ENCODE results near the gene ENTR1. TPM values are rescaled to one million over a fixed set of nuclear protein-coding genes. Genes with fewer than 3 reads are reported as not detected.

Gene ENTR1
- total and polyA plus RNA-seq, 2 of the 13 experiments (the other 11 are each of a cell fraction or from before 2014, with no cell fraction given): 70.1 to 76.4 TPM

GRCh38 chr9:136444102-136444501 lies 33.7 kb upstream of the ENTR1 start (continued):
- TF ChIP-seq SP4 (CRISPR knock-in tag; IDR thresholded peaks at IDR 0.05) (no peak), CAMTA2 (CRISPR knock-in tag; IDR thresholded peaks at IDR 0.05; ENCODE audit: borderline replicate concordance) (no peak)

DNA sequence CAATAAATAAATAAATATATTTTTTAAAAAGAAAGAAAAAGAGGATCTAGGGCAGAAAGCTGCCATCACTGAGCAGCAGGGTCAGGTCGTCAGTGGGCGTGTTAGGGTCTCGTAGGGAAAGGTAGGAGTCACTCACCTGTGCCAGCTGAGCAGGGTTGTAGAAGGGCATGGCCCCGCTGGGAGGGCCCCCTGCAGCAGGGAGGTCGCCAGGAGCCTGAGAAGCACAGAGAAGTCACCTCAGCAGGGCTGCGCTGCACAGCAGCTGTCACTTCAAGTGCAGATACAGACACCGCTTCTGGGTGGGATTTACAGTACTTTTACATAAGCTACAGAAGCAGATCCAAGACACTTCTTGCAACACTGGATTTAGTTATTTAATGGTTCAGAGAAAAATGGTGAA lies 33.3 kb upstream of the ENTR1 start:
- no TSS peak for BruUV-seq (replicated peaks)
- no peak for TF ChIP-seq CBFB (CRISPR knock-in tag; IDR thresholded peaks at IDR 0.05)
- TF ChIP-seq ZNF768 (CRISPR knock-in tag; IDR thresholded peaks at IDR 0.05): peak; percentile 90
- H3K36me3 ChIP-seq (replicated peaks in 1 of 2; ENCODE audit: control insufficient read depth in 1 of 2, insufficient read depth in 2 of 2, low read length in 2 of 2): peaks cover 30 to 66% of the 10 kb centered on the region in 2 experiments; a peak in 4 of 5 replicates

DNA sequence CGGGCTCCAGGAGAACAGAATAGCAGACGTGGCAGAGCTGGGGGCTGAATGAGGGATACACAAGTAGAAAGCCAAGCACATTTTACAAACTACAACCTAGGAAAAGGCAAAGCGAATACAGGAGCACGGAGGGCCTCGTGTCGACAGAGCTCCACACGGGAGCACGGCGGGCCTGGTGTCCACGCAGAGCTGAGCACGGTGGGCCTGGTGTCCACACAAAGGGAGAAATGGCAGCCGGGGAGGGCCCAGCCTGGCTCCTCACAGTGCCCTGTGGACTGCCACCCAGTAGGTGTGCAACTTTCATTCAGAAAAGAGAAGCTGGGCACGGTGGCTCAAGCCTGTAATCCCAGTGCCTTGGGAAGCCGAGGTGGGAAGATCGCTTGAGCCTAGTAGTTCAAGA lies 32.7 kb upstream of the ENTR1 start:
- H3K36me3 ChIP-seq (replicated peaks in 1 of 2; ENCODE audit: control insufficient read depth in 1 of 2, insufficient read depth in 2 of 2, low read length in 2 of 2): peaks cover 28 to 62% of the 10 kb centered on the region in 2 experiments; a peak in 4 of 5 replicates
- CTCF ChIA-PET (ENCODE audit: low intra/inter-chr PET ratio, low total read pairs): no interaction called here
- no peak for ATAC-seq
- no peak overlapping the region for H3K4me2 ChIP-seq (ENCODE audit: low read depth, low read length)
- no peak overlapping the region for H3K9ac ChIP-seq (ENCODE audit: insufficient read depth, low read depth, low read length)
- H2AFZ ChIP-seq (ENCODE audit: low read length): no peak overlapping the region
- intact Hi-C loops (cut with micrococcal nuclease; ENCODE audit: unreplicated experiment) (no loop called here), in situ Hi-C loops (cut with HindIII; ENCODE audit: extremely low pct_ligation_motif_present, low pct_unique_long_range_greater_than_20kb) (loop anchor here (5.0 kb wide), 1 partner anchor 34 kb away; no protein-coding TSS in a partner anchor)
- WGBS (ENCODE audit: low lambda C conversion rate): 96% methylated on average over 15 of the region's 15 CpGs
- no TSS peak for BruUV-seq (replicated peaks)
- FAIRE-seq: no peak
- TF ChIP-seq ZBTB38 (CRISPR knock-in tag; IDR thresholded peaks at IDR 0.05) (peak; percentile 56; the same call in 1 of the 2 replicates), PAWR (CRISPR knock-in tag; IDR thresholded peaks at IDR 0.05; ENCODE audit: borderline replicate concordance) (no peak)
- peaks cover 10% of the 10 kb centered on the region for H3K79me2 ChIP-seq (ENCODE audit: insufficient read depth, low read length)
- H3K4me3 ChIP-seq (replicated peaks in 1 of 3; ENCODE audit: insufficient read depth in 1 of 3, low read depth in 2 of 3, low read length in 3 of 3): no peak overlapping the region
- no peaks in the 10 kb centered on the region for H3K9me3 ChIP-seq (ENCODE audit: low read length)
- peak overlapping the region; percentile 76 for H3K27ac ChIP-seq (ENCODE audit: extremely low read length, insufficient read depth, low read length)
- H3K4me1 ChIP-seq (ENCODE audit: insufficient read depth, low read length): peaks cover 27% of the 10 kb centered on the region
- no peak for DNase-seq (ENCODE audit: low spot score)
- H4K20me1 ChIP-seq (ENCODE audit: insufficient read depth, low read length): 0 out of 2 replicates have a peak, but pooled peaks cover 2% of the 10 kb centered on the region
- POLR2A ChIA-PET: interaction anchor here (1.1 kb wide), 1 partner anchor 98 kb away, joined by 3 read pairs; no protein-coding TSS in a partner anchor
- H3K27me3 ChIP-seq (ENCODE audit: control insufficient read depth in 1 of 2, insufficient read depth in 2 of 2, low read length in 2 of 2): no peaks in the 10 kb centered on the region; a peak in 1 of 5 replicates

More for the DNA sequence above, 33.3 kb upstream of the ENTR1 start:
- H3K27me3 ChIP-seq (ENCODE audit: control insufficient read depth in 1 of 2, insufficient read depth in 2 of 2, low read length in 2 of 2): no peaks in the 10 kb centered on the region; a peak in 1 of 5 replicates
- H3K79me2 ChIP-seq (ENCODE audit: insufficient read depth, low read length): peaks cover 4% of the 10 kb centered on the region
- H3K4me3 ChIP-seq (replicated peaks in 1 of 3; ENCODE audit: insufficient read depth in 1 of 3, low read depth in 2 of 3, low read length in 3 of 3): no peak overlapping the region
- WGBS (ENCODE audit: low lambda C conversion rate): 98% methylated on average over 7 of the region's 7 CpGs
- H3K4me1 ChIP-seq (ENCODE audit: insufficient read depth, low read length): peaks cover 24% of the 10 kb centered on the region
- H3K9ac ChIP-seq (ENCODE audit: insufficient read depth, low read depth, low read length): no peak overlapping the region
- H3K4me2 ChIP-seq (ENCODE audit: low read depth, low read length): no peak overlapping the region
- H3K27ac ChIP-seq (ENCODE audit: extremely low read length, insufficient read depth, low read length): no peak overlapping the region
- ChIA-PET POLR2A (interaction anchor here (1.6 kb wide), 1 partner anchor 81 kb away, joined by 3 read pairs; no protein-coding TSS in a partner anchor), CTCF (ENCODE audit: low intra/inter-chr PET ratio, low total read pairs) (no interaction called here)
- in situ Hi-C loops (cut with HindIII; ENCODE audit: extremely low pct_ligation_motif_present, low pct_unique_long_range_greater_than_20kb) (loop anchor here (5.0 kb wide), 1 partner anchor 34 kb away; no protein-coding TSS in a partner anchor), intact Hi-C loops (cut with micrococcal nuclease; ENCODE audit: unreplicated experiment) (no loop called here)
- no peak for FAIRE-seq
- H3K9me3 ChIP-seq (ENCODE audit: low read length): no peaks in the 10 kb centered on the region
- no peaks in the 10 kb centered on the region for H4K20me1 ChIP-seq (ENCODE audit: insufficient read depth, low read length)
- no peak overlapping the region for H2AFZ ChIP-seq (ENCODE audit: low read length)
- ATAC-seq: no peak
- no peak for DNase-seq (ENCODE audit: low spot score)

All from HepG2 (cell line).